Measurements from ENCODE around the gene MACROD1.

DNA sequence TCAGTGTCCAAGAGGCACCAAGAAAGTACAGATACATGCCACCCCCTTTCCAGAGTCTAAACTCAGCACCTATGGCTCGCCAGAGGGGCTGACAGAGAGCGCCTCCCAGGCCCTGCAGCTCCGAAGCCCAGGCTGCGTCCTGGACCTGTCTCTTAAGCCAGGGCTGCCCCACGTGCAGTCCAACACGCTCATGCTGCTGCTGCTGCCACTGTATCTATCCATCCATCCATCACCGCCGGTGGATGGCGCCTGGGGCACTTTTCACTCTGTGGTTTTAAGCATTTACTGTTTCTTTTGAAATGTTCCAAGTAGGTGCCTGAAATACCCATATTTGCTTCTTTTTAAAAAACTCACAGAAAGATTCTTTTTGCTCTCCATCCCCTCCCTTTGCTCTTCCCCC lies 41.8 kb downstream of the MACROD1 start:
- TF ChIP-seq POLR2AphosphoS5 (IDR thresholded peaks at IDR 0.05; ENCODE audit: borderline replicate concordance, low read depth, low read length), result no peak
- TF ChIP-seq EZH2 (IDR thresholded peaks at IDR 0.05), result no peak

All from SK-N-MC (cell line).